HEK293T (cell line): ENCODE results near the gene ZDHHC13.

Experiments used
- ARNT ChIP-seq: fragments of 450-650 bp; IDR thresholded peaks from 2 replicates; pipeline ENCODE4 v1.6.1; 2017; ENCODE audit warnings: mild to moderate bottlenecking
- BHLHE40 ChIP-seq: fragments of 450-650 bp; IDR thresholded peaks from 2 replicates; pipeline ENCODE4 v1.6.1; 2016; ENCODE audit warnings: mild to moderate bottlenecking, moderate library complexity, borderline replicate concordance
- FOXA1 ChIP-seq: fragments of 450-650 bp; IDR thresholded peaks from 2 replicates; pipeline ENCODE4 v1.6.1; 2016; ENCODE audit warnings: mild to moderate bottlenecking
- FOXK2 ChIP-seq: fragments of 450-650 bp; IDR thresholded peaks from 2 replicates; pipeline ENCODE4 v1.6.1; 2016; ENCODE audit warnings: mild to moderate bottlenecking
- FOXM1 ChIP-seq: fragments of 450-650 bp; IDR thresholded peaks from 2 replicates; pipeline ENCODE4 v1.6.1; 2017; ENCODE audit warnings: mild to moderate bottlenecking, borderline replicate concordance
- LEF1 ChIP-seq: fragments of 450-650 bp; IDR thresholded peaks from 2 replicates; pipeline ENCODE4 v1.6.1; 2017; ENCODE audit warnings: mild to moderate bottlenecking, borderline replicate concordance
- SP1 ChIP-seq: fragments of 450-650 bp; IDR thresholded peaks from 2 replicates; pipeline ENCODE4 v1.6.1; 2017
- SUZ12 ChIP-seq: fragments of 450-650 bp; IDR thresholded peaks from 2 replicates; pipeline ENCODE4 v1.6.1; 2016; ENCODE audit warnings: mild to moderate bottlenecking
- TARDBP ChIP-seq: fragments of 450-650 bp; IDR thresholded peaks from 2 replicates; pipeline ENCODE4 v1.6.1; 2016
- ZNF384 ChIP-seq: fragments of 450-650 bp; IDR thresholded peaks from 2 replicates; pipeline ENCODE4 v1.6.1; 2016
- TF ChIP-seq, protein P1 (sequence below): fragments of 450-650 bp; IDR thresholded peaks from 2 replicates; pipeline ENCODE4 v1.6.1; 2016

DNA sequence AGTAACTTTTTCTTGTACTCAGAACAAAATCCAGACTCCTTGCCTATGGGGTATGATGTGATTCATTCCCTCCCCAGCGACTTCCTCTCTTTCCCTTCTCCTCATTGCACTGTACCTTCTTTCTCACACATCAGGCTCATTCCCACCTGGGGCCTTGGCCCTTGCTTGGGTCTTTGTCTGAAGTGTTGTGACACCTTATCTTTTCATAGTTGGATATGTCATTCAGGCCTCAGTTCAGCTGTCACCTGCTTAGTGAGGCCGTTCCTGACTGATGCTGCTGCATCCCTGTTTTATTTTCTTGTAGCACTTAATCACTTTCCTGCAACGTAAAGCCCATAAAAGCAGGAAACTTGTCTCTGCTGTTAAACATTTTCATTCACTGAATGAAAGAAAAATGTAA is 39.9 kb downstream of the ZDHHC13 start:
- TF ChIP-seq FOXM1 (no peak), LEF1 (no peak), FOXK2 (no peak), ZNF384 (no peak), BHLHE40 (no peak), ARNT (no peak), FOXA1 (no peak), TARDBP (no peak), SP1 (no peak), SUZ12 (no peak)
- TF ChIP-seq, protein P1, sequence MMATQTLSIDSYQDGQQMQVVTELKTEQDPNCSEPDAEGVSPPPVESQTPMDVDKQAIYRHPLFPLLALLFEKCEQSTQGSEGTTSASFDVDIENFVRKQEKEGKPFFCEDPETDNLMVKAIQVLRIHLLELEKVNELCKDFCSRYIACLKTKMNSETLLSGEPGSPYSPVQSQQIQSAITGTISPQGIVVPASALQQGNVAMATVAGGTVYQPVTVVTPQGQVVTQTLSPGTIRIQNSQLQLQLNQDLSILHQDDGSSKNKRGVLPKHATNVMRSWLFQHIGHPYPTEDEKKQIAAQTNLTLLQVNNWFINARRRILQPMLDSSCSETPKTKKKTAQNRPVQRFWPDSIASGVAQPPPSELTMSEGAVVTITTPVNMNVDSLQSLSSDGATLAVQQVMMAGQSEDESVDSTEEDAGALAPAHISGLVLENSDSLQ: no peak
